T-helper 9 cell (primary cell): ENCODE results near the gene RASD2.
A peak's percentile ranks its signal among the peaks of the same experiment; 100 is the strongest.

Source experiments
- DNase-seq: peaks from one replicate; pipeline ENCODE4 v3.0.0-alpha.2; 2020

The RASD2 gene

DNA sequence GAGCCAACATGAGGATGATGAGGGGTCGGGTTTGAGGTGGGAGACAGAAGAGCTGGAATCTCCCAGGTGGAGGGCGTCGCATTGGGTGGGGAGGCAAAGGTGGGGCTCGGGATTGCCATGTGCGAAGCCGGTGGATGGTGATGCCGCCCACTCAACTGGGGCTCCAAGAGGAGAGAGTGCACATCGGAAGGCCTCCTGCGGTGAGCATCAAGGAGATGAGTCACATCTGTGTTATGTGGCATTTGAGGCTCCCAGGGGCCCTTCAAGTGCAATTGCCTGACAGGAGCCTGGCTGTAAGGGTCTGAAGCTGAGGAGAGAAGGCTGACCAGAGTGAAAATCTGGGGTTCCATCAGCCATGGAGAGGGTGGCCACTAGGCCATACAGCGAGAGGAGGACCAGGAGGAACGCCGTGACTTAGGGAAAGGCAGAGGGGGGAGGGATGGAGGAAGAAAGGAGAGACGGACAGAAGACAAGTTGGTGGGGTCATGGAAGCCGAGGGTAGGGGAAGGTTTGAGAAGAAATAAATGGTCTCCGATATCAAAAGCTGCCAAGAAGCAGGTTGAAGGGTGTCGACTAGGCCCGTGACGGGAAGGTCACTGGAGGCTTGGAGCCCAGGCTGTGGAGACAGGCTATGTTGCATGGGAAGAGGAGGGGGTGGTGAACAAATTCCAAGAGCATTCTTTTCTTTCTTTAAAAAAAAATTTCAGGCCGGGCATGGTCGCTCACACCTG is 21.3 kb downstream of the RASD2 start:
- no peak for DNase-seq

DNA sequence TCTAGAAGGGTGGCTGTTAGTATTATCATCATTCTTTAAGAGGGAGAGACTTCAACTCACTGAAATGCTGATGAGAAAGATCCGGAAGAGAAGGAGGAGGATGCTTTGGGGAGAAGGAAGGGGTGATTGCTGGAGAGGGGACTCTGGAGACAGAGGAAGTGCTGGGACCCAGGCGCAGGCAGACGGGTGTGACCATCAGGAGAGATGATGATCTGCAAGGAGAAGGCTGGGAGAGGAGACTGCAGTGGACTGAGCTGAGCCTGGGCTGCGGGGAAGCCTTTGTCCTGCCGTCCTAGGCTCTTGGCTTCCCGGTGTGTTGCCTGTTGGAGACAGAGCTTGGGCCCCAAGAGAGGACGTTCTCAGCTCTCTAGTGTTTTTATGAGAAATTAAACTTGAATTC is 22.6 kb downstream of the RASD2 start:
- DNase-seq, result no peak

DNA sequence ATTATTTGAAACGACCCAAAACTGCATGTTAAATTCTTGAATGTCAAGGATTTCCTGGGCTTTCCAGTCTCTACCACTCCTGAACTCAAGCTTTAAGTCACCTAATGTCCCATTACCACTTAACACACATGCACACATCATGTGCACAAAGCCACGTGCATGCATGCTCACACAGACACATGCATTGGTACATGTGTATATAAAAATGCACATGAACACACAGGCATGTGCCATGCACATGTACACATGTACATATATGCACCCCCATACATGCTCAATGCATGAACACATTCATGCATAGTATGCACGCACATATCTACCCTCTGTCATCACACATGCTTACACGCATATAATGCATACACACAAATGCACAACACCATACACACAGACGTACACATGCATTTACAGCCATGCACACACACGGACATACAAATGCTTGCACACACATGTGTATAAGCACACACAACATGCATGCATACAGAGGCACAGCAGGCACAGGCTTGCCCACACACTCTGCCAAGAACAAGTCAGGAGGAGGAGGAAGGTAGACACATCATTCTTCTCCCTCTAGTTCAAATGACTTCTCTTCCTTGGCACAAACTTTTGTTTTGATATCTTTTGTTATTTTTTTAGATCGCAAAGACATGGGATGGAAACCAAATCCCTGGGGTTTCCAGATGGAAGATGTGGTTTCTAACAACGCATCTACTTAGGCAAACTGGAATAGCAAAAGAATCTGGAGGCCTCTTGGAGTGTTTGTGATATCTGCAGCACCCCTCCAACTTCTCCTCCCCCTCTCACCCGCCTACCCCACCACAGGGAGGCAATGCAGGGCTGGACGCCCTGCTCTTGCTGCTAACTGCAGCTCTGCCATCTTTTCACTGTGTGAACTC is 24.6 kb downstream of the RASD2 start:
- DNase-seq, result no peak

DNA sequence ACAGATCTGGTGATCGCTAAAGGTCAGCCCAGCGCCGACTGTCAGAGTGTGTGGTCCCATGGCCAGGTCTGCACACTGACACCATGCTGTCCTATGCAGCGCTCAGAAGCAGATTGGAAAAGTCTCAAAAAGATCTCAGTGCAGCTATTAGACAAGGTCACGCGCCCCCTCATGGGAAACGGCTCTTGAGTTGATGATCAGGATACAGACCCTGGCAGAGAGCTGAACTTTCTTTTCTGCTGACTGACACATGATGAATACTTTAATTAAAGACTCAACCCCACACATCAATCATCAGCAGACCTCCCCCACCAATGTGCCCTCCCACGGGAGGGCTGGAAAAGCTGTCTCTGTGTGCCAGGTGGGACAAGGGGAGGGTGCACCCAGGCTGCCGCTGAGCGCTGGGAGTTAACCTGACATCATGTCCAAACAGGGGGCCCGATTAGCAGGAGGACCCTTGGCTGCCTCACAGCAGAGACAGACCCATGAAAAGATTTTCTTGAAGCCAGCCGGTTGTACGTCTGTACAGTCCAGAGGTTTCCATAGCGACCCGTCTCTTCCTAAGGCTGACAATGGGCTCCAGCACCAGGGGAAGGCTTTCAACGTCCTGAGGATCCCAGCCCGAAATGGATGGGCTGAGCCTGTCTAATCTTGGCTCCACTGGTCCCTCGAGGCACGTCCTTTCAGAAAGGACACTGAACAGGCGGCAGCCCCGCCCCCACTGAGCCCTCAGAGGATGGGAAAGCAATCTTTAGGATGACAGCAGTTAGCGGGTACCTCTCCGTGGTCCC is 26.9 kb downstream of the RASD2 start:
- DNase-seq, result no peak

DNA sequence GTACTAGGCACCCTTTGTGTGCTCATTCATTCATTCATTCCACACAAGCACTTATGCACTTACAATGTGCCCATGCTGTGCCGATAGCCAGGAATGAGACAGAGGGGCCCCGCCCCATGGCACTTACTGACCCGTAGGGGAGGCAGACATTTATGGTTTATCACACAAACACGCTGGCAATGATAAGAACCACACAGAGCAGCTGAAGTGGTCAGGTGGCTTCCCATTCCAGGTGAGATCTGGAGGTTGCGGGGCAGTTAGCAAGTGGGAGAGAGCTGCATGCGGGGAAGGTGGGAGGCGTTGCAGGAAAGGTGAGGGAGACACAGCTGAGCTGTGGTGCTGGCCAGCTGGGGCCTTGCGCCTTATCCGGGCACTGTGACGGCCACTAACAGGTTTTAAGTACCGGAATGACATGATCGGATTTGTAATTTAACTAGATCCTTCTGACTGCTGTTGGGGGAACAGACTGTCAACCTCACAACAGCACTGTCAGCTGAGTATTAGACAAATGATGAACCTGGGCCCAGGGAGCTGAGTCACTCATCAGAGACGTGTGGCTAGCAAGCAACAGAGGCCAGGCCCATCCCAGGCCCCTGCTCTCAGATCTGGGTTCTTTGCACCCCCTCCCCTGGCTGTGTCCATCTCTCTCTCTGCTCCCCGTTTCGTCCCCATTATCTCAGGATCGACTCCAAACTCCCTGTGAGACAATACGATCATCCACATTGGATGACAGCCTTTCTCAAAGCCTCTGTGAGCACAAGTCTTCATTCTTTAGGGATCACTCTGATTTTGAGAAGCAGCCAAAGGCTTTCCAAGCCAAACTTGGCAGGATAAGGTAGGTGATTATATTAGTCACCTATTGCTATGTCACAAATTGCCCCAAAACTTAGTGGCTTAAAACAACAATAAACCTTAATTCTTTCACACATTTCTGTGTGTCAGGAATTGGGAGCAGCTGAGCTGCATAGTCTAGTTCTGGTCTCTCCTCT is 28.4 kb downstream of the RASD2 start:
- no peak for DNase-seq

DNA sequence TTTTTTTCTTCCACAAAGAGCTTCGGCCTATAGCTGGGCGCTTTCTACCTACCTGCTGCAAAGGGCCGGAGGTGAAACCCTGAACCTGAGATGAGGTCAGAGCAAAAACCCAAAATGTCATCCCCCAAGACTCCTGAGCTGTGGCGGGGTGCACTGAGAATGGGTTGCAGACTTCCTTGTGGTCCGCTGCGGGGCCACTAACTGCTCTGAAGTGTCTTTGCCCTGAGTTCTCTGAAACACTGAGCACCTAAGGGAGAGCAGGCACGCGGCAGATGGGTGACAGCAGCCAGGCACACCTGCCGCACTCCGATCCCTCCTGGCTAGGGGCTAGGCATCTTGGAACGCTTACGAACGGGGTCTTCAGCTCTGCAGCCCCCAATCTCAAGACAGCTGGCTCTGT is 29.3 kb downstream of the RASD2 start:
- DNase-seq, result no peak

DNA sequence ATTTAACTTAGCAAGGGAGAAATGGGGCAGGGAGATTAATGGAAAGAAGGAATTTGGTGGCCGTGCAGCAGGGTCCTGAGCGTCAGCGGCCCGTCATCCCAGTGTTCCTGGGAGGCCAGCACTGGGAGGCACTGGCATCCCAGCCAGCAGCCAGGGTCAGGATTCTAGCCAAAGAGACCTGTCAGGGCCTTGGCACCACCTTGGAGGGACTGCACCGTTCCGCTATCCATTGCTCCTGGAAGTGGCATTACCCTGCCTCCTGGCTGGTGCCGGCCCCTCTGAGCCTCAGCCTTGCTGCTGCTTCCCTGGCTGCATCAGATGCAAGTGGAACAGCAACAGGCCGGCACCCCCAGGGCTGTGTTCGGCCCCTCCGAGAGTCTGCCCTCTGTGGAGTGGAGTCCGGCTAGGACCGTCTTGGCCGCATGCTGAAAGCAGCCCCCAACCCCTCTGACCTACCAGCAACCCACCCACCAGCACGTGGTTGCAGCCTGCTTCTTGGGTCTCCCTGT is 30.1 kb downstream of the RASD2 start:
- no peak for DNase-seq

DNA sequence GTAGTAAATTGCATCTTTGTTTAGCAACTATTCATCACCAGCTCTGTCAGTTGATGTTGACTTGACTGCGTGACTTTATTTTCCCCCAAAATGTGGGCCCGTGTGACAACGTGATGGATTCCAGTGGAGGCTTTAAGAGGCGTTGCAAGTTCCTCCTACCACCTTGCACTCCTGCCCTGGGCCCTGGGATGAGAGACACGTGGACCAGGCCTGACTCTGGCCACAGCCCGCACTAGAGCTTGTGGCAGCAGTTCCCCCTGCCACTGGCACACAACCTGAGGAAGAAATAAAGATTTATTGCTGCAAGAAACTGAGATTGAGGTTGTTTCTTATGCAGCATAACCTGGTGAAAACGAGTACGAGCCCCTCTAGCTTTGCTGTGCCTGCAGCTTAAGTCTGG is 31.9 kb downstream of the RASD2 start:
- no peak for DNase-seq

DNA sequence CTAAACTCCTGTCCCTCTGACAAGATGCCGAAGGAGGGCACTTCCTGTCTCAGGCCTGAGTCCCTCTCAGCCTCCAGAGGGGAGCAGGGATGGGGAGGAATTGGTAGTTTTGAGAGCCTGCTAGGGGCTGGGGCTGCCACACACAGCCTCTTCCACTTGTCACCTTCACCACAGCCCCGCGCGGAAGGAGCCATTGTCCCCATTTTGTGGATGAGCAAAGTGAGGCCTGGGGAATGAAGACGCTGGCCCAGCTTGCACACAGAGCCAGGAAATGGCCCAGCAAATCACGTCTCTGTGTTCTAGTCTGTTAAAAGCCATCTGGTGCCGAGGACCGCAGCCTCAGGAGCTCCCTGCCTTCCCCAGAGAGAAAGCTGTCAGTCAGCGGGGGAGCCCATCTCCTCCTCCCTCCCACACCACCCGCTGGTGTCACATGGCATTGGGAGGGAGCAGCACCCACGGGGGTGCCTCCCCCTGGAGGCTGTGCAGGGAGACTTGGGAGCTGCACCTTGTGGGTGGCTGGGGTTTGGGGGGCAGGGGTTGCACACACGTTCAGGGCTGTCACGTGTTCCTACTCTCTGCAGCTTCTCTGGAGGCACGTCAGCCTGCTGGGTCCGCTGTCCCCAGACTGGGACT is 34.6 kb downstream of the RASD2 start:
- no peak for DNase-seq

DNA sequence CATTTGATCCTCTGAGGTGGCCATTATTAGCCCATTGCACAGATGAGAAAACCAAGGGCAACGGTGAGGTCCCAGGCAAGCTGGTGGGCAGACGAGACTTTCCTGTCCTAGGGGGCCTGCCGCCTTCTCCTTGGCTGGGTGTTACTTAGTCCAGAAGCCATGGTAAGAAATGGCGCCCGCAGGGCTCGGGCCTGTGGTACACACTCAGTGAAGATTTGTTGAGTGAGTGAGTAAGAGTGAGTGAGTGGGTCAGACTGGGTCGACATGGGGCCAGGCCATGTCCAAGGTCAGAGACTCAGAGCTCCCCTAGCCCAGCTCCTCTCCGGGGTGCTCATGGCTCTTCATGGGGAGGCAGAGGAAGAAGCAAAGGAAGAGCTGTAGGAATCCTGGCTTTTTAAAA is 36.0 kb downstream of the RASD2 start:
- DNase-seq, result no peak

DNA sequence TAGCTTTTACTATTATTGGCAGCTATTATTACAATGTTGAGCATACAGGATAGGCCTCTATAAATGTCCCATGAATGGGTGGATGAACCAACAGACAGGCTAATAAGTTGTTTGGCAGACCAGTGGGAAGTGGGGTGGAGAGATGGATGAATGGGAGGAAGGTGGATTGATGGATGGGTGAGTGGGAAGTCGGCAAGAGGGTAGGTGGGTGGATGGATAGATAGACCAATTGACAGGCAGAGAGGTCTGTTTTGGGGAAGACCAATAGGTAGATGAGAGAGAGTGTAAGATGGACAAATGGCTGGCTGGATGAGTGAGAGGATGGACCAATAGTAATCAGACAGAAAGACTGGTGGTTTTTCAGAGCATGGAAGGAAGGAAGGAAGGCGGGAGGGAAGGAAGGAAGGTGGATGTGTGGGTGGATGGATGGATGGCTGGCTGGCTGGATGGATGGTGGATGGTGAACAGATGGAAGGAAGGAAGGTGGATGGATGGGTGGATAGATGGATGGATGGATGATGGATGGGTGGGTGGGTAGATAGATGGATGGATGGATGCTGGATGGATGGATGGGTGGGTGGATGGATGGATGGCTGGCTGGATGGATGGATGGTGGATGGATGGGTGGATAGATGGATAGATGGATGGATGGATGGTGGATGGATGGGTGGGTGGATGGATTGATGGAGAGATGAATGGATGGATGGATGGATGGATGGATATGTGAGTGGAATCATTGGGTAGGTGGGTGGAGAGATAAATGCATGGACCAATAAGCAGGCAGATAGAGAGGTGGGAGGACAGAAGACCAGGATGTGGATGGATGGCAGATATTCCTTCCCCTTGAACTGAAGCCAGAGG is 37.4 kb downstream of the RASD2 start:
- DNase-seq, result no peak

DNA sequence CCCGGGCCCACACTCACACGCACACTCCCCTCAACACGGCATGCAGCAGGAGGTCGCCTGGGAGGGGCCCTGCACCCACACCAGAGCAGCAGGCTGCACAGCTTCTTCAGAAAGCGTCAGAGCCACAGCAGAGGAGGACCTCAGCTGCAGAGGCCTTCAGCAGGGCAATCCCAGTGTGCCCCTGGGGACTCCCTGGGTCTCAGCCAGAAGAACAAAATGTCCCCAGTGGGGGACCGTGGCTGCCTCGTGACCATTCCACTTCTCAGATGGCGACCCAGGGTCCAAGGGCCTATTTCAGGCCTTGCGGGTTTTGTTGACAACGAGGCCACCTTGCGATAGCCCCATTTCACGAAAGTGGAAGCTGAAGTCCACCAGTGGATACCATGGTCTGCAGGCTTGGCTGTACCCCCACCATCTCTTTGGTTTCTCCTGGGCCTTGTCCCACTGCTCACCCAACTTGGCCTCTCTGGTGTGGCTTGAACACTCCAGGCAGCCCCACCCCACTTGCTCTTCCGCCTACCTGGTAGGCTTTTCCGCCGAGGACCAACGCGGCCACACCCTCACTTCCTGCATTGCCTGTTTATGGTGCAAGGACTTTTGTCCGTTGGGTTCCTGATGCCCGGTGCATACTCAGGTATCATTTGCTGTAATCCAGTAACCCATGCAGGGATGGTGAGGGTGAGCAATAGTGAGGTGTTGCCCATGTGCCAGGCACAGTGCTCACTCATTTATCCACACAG is 38.4 kb downstream of the RASD2 start:
- no peak for DNase-seq

DNA sequence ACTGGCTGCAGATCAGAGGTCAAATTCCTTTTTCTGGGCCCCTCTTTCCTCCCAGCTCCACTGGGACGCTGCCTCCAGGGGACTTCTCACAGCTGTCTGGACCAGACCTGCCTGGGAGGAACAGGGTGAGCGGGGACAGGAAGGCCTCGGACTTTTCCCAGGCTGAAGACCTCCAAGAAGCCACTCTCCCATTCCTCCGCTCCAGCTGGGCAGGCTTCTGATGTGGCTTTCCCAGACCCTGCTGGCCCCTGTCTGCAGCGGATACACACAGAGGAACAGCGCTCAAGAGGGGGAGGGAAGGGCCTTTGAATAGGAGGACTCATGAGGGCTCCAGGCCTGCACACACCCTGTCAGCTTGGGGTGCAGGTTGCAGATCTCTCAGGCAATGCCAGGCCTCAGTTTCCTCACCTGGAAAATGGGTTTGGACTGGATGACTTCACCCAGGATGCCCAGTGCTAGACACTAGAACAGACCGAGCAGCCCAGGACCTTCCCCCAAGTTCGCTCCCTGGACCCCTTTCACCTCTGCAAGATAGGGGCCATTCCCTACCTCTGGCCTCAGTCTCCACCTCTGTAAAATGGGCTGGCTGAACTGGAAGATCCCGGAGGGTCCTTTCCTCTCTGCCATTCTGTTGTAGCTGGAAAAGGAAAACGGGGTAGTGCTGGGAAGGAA is 39.9 kb downstream of the RASD2 start:
- no peak for DNase-seq

DNA sequence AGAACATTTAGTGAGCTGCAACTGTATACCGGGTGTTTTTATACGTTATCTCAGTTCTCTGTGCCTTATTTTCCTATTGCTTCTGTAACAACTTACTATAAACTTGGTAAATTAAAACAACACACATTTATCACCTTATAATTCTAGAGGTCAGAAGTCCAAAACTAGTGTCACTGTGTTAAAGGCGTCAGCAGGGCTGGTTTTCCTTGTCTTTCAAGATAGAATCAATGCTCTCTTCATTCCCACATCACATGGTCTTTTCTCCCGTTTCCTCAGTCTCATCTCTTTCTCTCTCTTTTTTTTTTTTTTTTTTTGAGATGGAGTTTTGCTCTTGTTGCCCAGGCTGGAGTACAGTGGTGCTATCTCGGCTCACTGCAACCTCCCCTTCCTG is 40.4 kb downstream of the RASD2 start:
- DNase-seq, result no peak

DNA sequence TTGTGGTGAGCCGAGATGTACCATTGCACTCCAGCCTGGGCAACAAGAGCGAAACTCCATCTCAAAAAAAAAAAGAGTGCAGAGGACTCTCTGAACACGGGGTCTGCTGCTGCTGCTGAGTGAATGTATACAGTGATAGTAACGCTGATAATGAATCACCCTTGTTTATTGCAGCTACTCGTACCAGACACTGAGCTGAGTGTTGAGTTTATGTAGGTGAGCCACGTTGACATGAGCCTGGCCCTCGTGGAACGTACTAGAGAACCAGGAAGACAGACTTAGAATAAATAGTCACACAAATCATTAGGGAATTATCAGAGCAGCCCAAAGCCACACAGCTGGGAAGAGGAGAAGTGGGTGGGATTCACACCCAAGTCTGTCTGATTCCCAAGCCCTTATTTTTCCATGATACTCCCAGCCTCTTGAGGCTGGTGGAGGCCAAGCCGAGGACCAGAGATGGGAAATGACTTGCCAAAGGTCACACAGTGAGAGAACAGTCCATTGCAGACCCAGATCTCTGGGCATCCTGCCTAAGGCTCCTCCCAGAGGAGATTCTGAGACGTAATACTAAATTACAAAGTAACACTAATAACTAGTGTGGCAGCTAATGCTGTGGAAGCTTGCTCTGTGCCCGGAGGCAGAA is 41.7 kb downstream of the RASD2 start:
- no peak for DNase-seq

DNA sequence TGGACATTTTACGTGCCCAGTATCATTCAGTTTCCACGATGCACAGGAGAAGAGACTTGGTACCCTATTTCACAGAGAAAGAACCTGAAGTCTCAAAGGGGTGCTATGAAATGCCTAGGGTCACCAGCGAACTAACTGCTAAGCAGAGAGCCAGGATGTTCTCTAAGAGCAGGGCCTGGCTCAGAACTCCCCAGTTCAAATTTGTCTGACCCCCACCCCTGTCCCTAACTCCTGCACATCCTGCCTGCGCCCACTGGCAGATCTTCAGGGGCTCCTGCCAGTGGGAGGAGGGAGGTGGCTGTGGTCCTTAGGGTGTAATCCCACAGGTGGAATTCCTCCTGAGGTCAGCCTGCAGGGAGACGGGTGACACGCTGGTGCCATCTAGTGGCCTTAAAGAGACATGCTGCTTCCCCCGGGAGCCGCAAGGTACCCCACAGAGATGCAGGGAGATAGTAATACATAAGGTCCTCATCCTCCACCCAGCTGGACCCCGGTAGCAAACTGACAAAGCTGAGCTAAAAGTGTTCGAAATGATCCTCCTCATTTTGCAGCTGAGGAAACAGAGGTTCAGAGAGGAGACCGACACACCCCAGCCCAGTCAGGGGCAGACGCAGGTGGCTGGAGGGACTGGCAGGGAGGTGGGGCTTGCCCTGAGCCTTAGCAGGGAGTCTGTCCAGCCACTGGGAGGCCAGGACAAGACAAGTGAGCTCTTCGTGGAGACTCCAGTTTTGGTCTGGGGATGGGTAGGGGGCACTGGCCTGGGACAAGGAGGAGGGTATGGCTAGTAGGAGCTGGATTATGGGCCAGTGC is 42.4 kb downstream of the RASD2 start:
- peak; percentile 35 for DNase-seq

DNA sequence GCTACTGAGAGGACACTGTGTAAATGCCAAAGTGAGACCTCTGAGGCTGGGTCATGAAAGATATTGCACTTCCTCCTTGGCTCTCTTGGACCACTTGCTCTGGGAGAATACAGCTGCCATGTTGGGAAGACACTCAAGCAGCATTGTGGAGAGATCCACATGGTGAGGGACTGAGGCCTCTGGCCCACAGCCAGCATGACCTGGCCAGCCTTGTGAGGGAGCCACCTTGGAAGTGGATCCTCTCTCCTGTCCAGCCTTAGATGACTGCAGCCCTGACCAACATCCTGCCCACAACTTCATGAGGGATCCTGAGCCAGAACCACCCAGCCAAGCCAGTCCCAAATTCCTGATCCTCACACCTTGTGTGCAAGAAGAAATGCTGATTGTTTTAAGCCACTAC is 46.1 kb downstream of the RASD2 start:
- no peak for DNase-seq

DNA sequence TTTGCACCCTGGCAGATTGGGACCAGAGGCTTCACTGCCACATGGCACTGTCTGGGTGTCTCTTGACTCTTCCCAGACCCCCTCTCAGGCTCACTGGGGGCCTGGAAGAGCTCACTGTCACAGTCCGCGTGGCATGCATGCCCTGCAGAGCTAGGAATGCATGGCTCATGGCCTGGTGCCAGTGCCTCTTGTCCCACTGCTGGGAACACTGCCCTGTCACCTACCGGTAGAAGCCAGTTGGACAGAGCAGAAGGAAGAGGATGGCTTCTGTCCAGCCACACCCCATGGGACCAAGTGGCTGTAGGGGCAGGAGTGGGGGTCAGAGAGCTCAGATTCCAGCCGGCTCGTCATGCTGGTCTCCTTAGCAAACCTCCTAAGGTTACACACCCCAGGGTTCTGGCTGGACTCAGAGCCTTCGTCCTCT is 46.8 kb downstream of the RASD2 start:
- DNase-seq, result no peak
